GM12891 (cell line): ENCODE data around the gene FAS.
"Not testable (repeated sequence)": the region's sequence is repeated elsewhere in the genome, so short reads cannot be mapped to it uniquely, and the experiment has no call there.

ENCODE experiments used
- DNase-seq: peaks from one replicate; pipeline ENCODE4 v3.0.0; 2011; ENCODE audit warnings: low spot score; ENCODE audit not compliant: insufficient read length
- FAIRE-seq: peaks from 2 replicates; lab custom pipeline; 2011; peaks lifted over from hg19 to GRCh38; lab: Jason Lieb, UNC
- PAX5 ChIP-seq: IDR thresholded peaks from 2 replicates; pipeline ENCODE4 v1.6.1; 2011; ENCODE audit warnings: low read length, moderate library complexity, mild to moderate bottlenecking; ENCODE audit not compliant: insufficient read depth, severe bottlenecking
- POLR2A ChIP-seq: IDR thresholded peaks from 2 replicates; pipeline ENCODE4 v1.6.1; 2011; ENCODE audit warnings: low read depth, low read length, control low read depth
- POLR2AphosphoS5 ChIP-seq: IDR thresholded peaks from 2 replicates; pipeline ENCODE4 v1.6.1; 2011; ENCODE audit warnings: low read depth, low read length, control low read depth
- POU2F2 ChIP-seq: IDR thresholded peaks from 2 replicates; pipeline ENCODE4 v1.6.1; 2011; ENCODE audit warnings: low read depth, mild to moderate bottlenecking, control low read depth, low read length, moderate library complexity
- SPI1 ChIP-seq: IDR thresholded peaks from 2 replicates; pipeline ENCODE4 v1.6.1; 2011; ENCODE audit warnings: low read depth, low read length, control low read depth
- TAF1 ChIP-seq: IDR thresholded peaks from 2 replicates; pipeline ENCODE4 v1.6.1; 2011; ENCODE audit warnings: low read depth, low read length, control low read depth

The FAS gene

GRCh38 chr10:89001024-89001728 is 10.6 kb downstream of the FAS start:
- no peak for DNase-seq
- TF ChIP-seq POLR2AphosphoS5 (no peak), SPI1 (no peak), POLR2A (no peak), TAF1 (no peak), POU2F2 (no peak), PAX5 (no peak)
- FAIRE-seq: peak; percentile 82

- TF ChIP-seq PAX5: no peak
- TF ChIP-seq SPI1: no peak
- no peak for TF ChIP-seq POLR2AphosphoS5
- no peak for TF ChIP-seq TAF1
- TF ChIP-seq POLR2A: no peak
- TF ChIP-seq POU2F2: no peak
- FAIRE-seq: no peak
Measured at GRCh38 chr10:89001729-89002072, 11.1 kb downstream of the FAS start.

GRCh38 chr10:89002226-89002978 is 11.8 kb downstream of the FAS start:
- peak; percentile 85 for FAIRE-seq
- no peak for DNase-seq

More at GRCh38 chr10:89001729-89002072, 11.1 kb downstream of the FAS start:
- DNase-seq: no peak

GRCh38 chr10:89003344-89003743 is 12.7 kb downstream of the FAS start:
- DNase-seq (no peak), FAIRE-seq (peak; percentile 38)
- no peak for TF ChIP-seq TAF1
- peak; percentile 58 for TF ChIP-seq SPI1
- no peak for TF ChIP-seq POLR2AphosphoS5

More at GRCh38 chr10:89002226-89002978, 11.8 kb downstream of the FAS start:
- no peak for TF ChIP-seq POU2F2
- no peak for TF ChIP-seq TAF1
- no peak for TF ChIP-seq PAX5
- TF ChIP-seq SPI1: no peak
- TF ChIP-seq POLR2A: no peak
- no peak for TF ChIP-seq POLR2AphosphoS5

- no peak for DNase-seq
- FAIRE-seq: no peak
- TF ChIP-seq PAX5: no peak
- no peak for TF ChIP-seq POLR2AphosphoS5
- no peak for TF ChIP-seq POU2F2
- TF ChIP-seq TAF1: no peak
- TF ChIP-seq POLR2A: no peak
- TF ChIP-seq SPI1: no peak
Measured at GRCh38 chr10:89007129-89007893, 16.7 kb downstream of the FAS start.

DNA sequence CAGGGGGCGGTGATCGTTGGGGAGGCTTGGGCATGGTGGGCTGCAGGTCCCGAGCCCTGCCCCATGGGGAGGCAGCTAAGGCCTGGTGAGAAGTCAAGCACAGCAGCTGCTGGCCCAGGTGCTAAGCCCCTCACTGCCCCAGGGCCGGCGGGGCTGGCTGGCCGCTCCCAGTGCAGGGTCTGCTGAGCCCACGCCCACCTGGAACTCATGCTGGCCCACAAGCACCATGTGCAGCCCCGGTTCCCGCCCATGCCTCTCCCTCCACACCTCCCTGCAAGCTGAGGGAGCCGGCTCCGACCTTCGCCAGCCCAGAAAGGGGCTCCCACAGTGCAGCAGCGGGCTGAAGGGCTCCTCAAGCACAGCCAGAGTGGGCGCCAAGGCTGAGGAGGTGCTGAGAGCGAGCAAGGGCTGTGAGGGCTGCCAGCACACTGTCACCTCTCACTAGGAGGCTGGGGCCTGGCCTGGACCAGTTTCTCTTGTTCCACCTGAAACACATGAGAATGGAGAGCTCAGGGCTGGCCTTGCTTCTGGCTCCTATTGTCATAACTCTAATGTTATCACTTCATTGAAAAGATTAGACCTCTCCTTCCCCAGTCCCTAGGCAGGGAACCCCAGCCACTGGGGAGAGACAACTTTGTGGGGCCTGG is 28.2 kb downstream of the FAS start:
- not testable (repeated sequence) for DNase-seq, FAIRE-seq

- no peak for FAIRE-seq
- TF ChIP-seq POLR2AphosphoS5 (0 out of 2 replicates have a peak, but pooled peaks have one; percentile 26), POLR2A (no peak)
- DNase-seq: no peak
Measured at GRCh38 chr10:89019569-89020327, 29.1 kb downstream of the FAS start.

DNA sequence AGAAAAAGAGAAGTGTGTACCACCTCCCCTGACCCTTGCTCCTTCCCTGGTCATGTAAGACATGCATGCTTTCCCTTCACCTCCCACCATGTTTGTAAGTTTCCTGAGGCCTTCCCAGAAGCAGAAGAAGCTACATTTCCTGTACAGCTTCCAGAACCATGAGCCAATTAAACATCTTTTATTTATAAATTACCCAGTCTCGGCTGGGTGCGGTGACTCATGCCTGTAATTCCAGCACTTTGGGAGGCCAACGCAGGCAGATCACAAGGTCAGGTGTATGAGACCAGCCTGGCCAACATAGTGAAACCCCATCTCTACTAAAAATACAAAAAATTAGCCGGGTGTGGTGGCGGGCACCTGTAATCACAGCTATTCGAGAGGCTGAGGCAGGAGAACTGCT is 30.9 kb downstream of the FAS start:
- not testable (repeated sequence) for DNase-seq, FAIRE-seq

- TF ChIP-seq PAX5 (no peak), SPI1 (no peak), POU2F2 (no peak), POLR2A (no peak), TAF1 (no peak), POLR2AphosphoS5 (no peak)
- FAIRE-seq (no peak), DNase-seq (no peak)
Measured at GRCh38 chr10:89022734-89023133, 32.1 kb downstream of the FAS start.

DNA sequence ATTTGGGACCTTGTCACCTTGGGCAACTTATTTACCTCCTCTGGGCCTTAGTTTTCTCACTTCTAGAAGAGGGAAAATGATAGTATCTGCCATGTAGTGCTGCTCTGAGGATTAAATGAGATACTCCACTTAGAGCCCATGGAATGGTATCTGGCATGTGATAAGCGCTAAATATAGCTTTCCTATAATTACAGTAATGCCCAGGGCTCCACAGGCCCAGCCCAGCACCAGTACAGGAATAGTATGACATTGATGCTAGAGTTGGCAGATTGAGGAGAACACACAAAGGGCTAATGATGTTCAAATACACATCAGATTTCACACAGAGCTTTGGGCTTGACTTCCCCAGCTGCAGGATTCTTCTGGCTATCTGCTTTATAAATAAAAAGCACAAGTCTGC is 34.9 kb downstream of the FAS start:
- DNase-seq: no peak
- FAIRE-seq: no peak
- TF ChIP-seq TAF1 (no peak), PAX5 (no peak), POLR2AphosphoS5 (no peak), SPI1 (no peak), POLR2A (no peak), POU2F2 (no peak)
